Measurements from ENCODE around the gene MON1B. TPM values are rescaled to one million over a fixed set of nuclear protein-coding genes. Genes with fewer than 3 reads are reported as not detected.

The MON1B gene
- total RNA-seq, 1 donor: 19.5 TPM

DNA sequence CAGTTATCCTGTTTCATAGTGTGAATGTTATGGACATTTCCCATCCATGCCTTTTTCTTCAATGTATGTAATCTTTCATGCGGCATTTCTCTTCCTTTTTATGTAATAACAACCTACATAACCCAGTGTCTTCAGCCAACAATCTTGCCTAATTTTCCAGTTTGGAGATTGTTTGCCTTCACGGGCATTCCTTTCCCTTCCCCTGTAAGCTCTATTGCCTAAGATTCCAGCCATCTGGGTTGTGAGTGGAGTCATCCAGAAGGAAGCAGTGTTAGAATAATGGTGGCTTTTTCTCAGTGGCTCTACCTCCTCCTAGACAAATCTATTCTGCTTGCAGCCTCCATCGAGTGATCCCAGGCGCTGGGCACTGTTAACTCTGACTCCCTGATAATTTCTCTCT is 30.5 kb downstream of the MON1B start:
- Histone ChIP-seq H4K20me1 (ENCODE audit: insufficient read depth, low read length) (no peaks in the 10 kb centered on the region), H3K27ac (ENCODE audit: low read depth, low read length) (no peak overlapping the region), H3K4me2 (ENCODE audit: insufficient read depth, low read length) (no peak overlapping the region), H3K36me3 (ENCODE audit: insufficient read depth, low read length) (no peaks in the 10 kb centered on the region), H3K4me1 (ENCODE audit: insufficient read depth, low read length) (peaks cover 4% of the 10 kb centered on the region), H2AFZ (ENCODE audit: low read length) (no peak overlapping the region), H3K9me3 (ENCODE audit: low read depth, low read length) (no peaks in the 10 kb centered on the region), H3K27me3 (ENCODE audit: insufficient read depth, low read length) (peaks cover 11% of the 10 kb centered on the region), H3K79me2 (ENCODE audit: insufficient read depth, low read length) (no peaks in the 10 kb centered on the region), H3K4me3 (ENCODE audit: insufficient read depth, low read length) (no peak overlapping the region)
- DNase-seq (ENCODE audit: insufficient read length, low spot score, missing footprints): no peak
- TF ChIP-seq, protein P1, sequence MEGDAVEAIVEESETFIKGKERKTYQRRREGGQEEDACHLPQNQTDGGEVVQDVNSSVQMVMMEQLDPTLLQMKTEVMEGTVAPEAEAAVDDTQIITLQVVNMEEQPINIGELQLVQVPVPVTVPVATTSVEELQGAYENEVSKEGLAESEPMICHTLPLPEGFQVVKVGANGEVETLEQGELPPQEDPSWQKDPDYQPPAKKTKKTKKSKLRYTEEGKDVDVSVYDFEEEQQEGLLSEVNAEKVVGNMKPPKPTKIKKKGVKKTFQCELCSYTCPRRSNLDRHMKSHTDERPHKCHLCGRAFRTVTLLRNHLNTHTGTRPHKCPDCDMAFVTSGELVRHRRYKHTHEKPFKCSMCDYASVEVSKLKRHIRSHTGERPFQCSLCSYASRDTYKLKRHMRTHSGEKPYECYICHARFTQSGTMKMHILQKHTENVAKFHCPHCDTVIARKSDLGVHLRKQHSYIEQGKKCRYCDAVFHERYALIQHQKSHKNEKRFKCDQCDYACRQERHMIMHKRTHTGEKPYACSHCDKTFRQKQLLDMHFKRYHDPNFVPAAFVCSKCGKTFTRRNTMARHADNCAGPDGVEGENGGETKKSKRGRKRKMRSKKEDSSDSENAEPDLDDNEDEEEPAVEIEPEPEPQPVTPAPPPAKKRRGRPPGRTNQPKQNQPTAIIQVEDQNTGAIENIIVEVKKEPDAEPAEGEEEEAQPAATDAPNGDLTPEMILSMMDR (IDR thresholded peaks at IDR 0.05; ENCODE audit: extremely low read depth, low read depth, low read length): no peak

DNA sequence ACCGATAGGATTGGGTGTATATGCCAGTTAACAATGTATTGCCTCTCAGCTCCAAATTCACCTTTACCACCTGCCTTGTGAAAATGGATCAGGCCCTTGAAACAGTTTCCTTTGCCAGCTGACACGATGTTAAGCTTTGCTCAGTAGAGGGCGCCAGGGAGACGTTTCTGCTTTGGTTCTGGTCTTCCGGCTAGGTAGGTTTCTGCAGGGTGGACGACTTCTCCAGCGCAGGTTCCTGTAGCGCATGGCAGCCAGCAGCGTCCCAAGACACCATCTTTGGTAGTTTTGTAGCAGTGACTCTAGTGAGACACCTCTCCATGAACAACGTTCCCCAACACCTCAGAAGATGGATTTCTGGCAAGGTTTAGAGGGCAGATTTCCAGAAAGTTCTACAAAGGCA is 32.2 kb downstream of the MON1B start:
- no peak overlapping the region for H3K4me3 ChIP-seq (ENCODE audit: insufficient read depth, low read length)
- H3K27ac ChIP-seq (ENCODE audit: low read depth, low read length): no peak overlapping the region
- peaks cover 4% of the 10 kb centered on the region for H3K4me1 ChIP-seq (ENCODE audit: insufficient read depth, low read length)
- H3K9me3 ChIP-seq (ENCODE audit: low read depth, low read length): no peaks in the 10 kb centered on the region
- no peaks in the 10 kb centered on the region for H3K36me3 ChIP-seq (ENCODE audit: insufficient read depth, low read length)
- H3K4me2 ChIP-seq (ENCODE audit: insufficient read depth, low read length): no peak overlapping the region
- no peaks in the 10 kb centered on the region for H3K79me2 ChIP-seq (ENCODE audit: insufficient read depth, low read length)
- H4K20me1 ChIP-seq (ENCODE audit: insufficient read depth, low read length): no peaks in the 10 kb centered on the region
- no peak for DNase-seq (ENCODE audit: insufficient read length, low spot score, missing footprints)
- TF ChIP-seq, protein P1 (IDR thresholded peaks at IDR 0.05; ENCODE audit: extremely low read depth, low read depth, low read length): peak; percentile 32
- peaks cover 17% of the 10 kb centered on the region for H3K27me3 ChIP-seq (ENCODE audit: insufficient read depth, low read length)
- no peak overlapping the region for H2AFZ ChIP-seq (ENCODE audit: low read length)

DNA sequence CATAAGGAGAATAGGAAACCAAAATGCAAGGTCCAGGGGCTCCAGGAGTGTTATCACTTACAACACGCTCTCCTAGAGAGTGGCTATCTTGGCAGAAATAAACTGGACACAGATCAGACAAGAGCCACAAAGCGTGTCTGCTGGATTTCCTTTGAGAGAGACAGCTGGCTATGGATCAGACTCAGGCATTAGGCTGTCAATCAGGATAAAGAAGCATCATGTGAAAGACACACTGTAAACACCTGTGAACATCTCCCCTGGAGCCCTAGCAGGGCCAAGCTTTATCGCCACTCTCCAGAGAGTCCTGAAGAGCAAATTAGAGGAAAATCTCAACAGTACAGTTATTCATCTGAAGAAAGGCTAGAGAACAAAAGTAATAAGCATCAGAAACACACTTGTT is 34.2 kb downstream of the MON1B start:
- no peaks in the 10 kb centered on the region for H3K79me2 ChIP-seq (ENCODE audit: insufficient read depth, low read length)
- H3K4me3 ChIP-seq (ENCODE audit: insufficient read depth, low read length): no peak overlapping the region
- H4K20me1 ChIP-seq (ENCODE audit: insufficient read depth, low read length): no peaks in the 10 kb centered on the region
- no peaks in the 10 kb centered on the region for H3K9me3 ChIP-seq (ENCODE audit: low read depth, low read length)
- H3K4me1 ChIP-seq (ENCODE audit: insufficient read depth, low read length): peaks cover 4% of the 10 kb centered on the region
- no peak overlapping the region for H3K4me2 ChIP-seq (ENCODE audit: insufficient read depth, low read length)
- DNase-seq (ENCODE audit: insufficient read length, low spot score, missing footprints): no peak
- no peak overlapping the region for H3K27ac ChIP-seq (ENCODE audit: low read depth, low read length)
- peaks cover 21% of the 10 kb centered on the region for H3K27me3 ChIP-seq (ENCODE audit: insufficient read depth, low read length)
- no peaks in the 10 kb centered on the region for H3K36me3 ChIP-seq (ENCODE audit: insufficient read depth, low read length)
- no peak overlapping the region for H2AFZ ChIP-seq (ENCODE audit: low read length)
- TF ChIP-seq, protein P1 (IDR thresholded peaks at IDR 0.05; ENCODE audit: extremely low read depth, low read depth, low read length): no peak

DNA sequence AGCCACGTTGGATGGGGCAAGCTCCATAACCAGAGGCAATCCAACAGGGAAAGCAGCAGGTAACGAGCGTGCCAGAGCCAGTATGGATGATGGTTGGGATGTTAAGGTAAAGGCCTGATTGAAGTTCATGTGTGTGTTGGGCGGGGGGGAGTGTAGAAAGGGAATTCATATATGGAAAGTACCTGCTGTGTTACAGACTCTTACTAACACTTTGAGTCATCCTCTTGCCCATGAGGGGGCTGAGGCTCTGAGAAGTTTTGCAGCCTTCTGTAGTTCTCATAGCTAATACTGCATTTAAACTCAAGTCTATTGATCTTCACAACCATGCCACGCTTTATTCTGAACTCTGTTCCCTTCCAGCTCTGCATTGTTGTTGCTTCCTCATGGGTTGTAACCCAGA is 36.8 kb downstream of the MON1B start:
- no peak overlapping the region for H2AFZ ChIP-seq (ENCODE audit: low read length)
- no peaks in the 10 kb centered on the region for H3K9me3 ChIP-seq (ENCODE audit: low read depth, low read length)
- no peaks in the 10 kb centered on the region for H4K20me1 ChIP-seq (ENCODE audit: insufficient read depth, low read length)
- DNase-seq (ENCODE audit: insufficient read length, low spot score, missing footprints): no peak
- TF ChIP-seq, protein P1 (IDR thresholded peaks at IDR 0.05; ENCODE audit: extremely low read depth, low read depth, low read length): no peak
- H3K4me3 ChIP-seq (ENCODE audit: insufficient read depth, low read length): no peak overlapping the region
- H3K27me3 ChIP-seq (ENCODE audit: insufficient read depth, low read length): peaks cover 21% of the 10 kb centered on the region
- no peaks in the 10 kb centered on the region for H3K36me3 ChIP-seq (ENCODE audit: insufficient read depth, low read length)
- H3K4me2 ChIP-seq (ENCODE audit: insufficient read depth, low read length): no peak overlapping the region
- H3K27ac ChIP-seq (ENCODE audit: low read depth, low read length): no peak overlapping the region
- no peaks in the 10 kb centered on the region for H3K79me2 ChIP-seq (ENCODE audit: insufficient read depth, low read length)
- peaks cover 4% of the 10 kb centered on the region for H3K4me1 ChIP-seq (ENCODE audit: insufficient read depth, low read length)
